ENCODE measurements around the gene ZNF219. TPM values are rescaled to one million over a fixed set of nuclear protein-coding genes. Genes with fewer than 3 reads are reported as not detected.
A peak's percentile ranks its signal among the peaks of the same experiment; 100 is the strongest.

The ZNF219 gene
- total and polyA plus RNA-seq, 2 of the 13 experiments (the other 11 are each of a cell fraction or from before 2014, with no cell fraction given), result 34.5 to 36.6 TPM

DNA sequence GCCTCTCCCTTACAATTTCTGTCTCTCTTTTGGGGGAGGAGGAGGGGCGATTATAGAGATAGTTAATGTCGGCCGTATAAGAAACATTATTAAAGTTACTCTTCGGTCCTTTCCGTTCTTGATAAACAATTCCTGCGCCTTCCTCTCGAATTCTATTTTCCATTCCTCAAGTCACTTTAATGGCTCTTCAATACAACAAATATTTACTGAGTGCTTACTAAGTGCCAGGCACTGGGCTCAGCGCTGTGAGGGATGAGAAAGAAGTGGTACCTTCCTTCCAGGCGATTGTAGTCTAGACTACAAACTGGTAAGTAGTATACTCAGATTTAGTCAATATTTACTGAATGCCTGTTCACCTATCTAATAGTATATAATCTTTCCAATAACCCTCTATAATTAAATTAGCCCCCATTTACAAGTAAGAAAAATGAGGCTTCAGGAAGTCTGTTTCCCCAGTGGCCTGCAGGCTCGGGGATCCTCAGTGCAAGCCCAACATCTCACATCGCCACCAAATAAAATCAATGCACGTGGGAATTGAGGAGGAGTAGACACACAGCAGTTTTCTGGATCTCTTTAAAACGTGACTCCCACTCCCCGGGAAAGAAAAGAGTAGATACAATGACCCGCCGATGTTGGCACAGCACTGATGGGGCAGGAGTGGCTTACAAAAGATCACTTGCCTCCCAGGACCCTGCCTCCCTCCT lies 589 bp upstream of the ZNF219 start (continued):
- TF ChIP-seq, protein P1, sequence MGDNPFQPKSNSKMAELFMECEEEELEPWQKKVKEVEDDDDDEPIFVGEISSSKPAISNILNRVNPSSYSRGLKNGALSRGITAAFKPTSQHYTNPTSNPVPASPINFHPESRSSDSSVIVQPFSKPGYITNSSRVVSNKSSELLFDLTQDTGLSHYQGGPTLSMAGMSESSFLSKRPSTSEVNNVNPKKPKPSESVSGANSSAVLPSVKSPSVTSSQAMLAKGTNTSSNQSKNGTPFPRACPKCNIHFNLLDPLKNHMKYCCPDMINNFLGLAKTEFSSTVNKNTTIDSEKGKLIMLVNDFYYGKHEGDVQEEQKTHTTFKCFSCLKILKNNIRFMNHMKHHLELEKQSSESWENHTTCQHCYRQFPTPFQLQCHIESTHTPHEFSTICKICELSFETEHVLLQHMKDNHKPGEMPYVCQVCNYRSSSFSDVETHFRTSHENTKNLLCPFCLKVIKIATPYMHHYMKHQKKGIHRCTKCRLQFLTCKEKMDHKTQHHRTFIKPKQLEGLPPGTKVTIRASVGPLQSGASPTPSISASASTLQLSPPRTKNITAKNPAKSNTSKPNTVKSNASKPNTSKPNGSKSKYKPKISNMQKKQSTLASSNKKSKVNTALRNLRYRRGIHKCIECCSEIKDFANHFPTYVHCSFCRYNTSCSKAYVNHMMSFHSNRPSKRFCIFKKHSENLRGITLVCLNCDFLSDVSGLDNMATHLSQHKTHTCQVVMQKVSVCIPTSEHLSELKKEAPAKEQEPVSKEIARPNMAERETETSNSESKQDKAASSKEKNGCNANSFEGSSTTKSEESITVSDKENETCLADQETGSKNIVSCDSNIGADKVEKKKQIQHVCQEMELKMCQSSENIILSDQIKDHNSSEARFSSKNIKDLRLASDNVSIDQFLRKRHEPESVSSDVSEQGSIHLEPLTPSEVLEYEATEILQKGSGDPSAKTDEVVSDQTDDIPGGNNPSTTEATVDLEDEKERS (CRISPR knock-in tag; IDR thresholded peaks at IDR 0.05), result peak; percentile 69; the same call in 1 of the 2 replicates
- no peak for TF ChIP-seq DNMT1 (CRISPR knock-in tag; IDR thresholded peaks at IDR 0.05)
- TF ChIP-seq ZNF598 (CRISPR knock-in tag; IDR thresholded peaks at IDR 0.05; ENCODE audit: borderline replicate concordance), result no peak
- TF ChIP-seq ZNF101 (CRISPR knock-in tag; IDR thresholded peaks at IDR 0.05; ENCODE audit: borderline replicate concordance, low read depth), result no peak
- TF ChIP-seq ZSCAN9 (CRISPR knock-in tag; IDR thresholded peaks at IDR 0.05; ENCODE audit: borderline replicate concordance), result 0 out of 2 replicates have a peak, but pooled peaks have one; percentile 0
- TF ChIP-seq, protein P2, sequence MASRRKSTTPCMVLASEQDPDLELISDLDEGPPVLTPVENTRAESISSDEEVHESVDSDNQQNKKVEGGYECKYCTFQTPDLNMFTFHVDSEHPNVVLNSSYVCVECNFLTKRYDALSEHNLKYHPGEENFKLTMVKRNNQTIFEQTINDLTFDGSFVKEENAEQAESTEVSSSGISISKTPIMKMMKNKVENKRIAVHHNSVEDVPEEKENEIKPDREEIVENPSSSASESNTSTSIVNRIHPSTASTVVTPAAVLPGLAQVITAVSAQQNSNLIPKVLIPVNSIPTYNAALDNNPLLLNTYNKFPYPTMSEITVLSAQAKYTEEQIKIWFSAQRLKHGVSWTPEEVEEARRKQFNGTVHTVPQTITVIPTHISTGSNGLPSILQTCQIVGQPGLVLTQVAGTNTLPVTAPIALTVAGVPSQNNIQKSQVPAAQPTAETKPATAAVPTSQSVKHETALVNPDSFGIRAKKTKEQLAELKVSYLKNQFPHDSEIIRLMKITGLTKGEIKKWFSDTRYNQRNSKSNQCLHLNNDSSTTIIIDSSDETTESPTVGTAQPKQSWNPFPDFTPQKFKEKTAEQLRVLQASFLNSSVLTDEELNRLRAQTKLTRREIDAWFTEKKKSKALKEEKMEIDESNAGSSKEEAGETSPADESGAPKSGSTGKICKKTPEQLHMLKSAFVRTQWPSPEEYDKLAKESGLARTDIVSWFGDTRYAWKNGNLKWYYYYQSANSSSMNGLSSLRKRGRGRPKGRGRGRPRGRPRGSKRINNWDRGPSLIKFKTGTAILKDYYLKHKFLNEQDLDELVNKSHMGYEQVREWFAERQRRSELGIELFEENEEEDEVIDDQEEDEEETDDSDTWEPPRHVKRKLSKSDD (CRISPR knock-in tag; IDR thresholded peaks at IDR 0.05; ENCODE audit: low read depth), result no peak
- TF ChIP-seq ZNF713 (CRISPR knock-in tag; IDR thresholded peaks at IDR 0.05), result no peak
- TF ChIP-seq, protein P3, sequence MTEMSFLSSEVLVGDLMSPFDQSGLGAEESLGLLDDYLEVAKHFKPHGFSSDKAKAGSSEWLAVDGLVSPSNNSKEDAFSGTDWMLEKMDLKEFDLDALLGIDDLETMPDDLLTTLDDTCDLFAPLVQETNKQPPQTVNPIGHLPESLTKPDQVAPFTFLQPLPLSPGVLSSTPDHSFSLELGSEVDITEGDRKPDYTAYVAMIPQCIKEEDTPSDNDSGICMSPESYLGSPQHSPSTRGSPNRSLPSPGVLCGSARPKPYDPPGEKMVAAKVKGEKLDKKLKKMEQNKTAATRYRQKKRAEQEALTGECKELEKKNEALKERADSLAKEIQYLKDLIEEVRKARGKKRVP (CRISPR knock-in tag; IDR thresholded peaks at IDR 0.05), result no peak
- TF ChIP-seq, protein P4, sequence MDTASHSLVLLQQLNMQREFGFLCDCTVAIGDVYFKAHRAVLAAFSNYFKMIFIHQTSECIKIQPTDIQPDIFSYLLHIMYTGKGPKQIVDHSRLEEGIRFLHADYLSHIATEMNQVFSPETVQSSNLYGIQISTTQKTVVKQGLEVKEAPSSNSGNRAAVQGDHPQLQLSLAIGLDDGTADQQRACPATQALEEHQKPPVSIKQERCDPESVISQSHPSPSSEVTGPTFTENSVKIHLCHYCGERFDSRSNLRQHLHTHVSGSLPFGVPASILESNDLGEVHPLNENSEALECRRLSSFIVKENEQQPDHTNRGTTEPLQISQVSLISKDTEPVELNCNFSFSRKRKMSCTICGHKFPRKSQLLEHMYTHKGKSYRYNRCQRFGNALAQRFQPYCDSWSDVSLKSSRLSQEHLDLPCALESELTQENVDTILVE (CRISPR knock-in tag; IDR thresholded peaks at IDR 0.05), result no peak
- TF ChIP-seq NCOA5 (CRISPR knock-in tag; IDR thresholded peaks at IDR 0.05), result no peak
- no peak for TF ChIP-seq ZNF564 (CRISPR knock-in tag; IDR thresholded peaks at IDR 0.05)
- TF ChIP-seq ZNF7 (CRISPR knock-in tag; IDR thresholded peaks at IDR 0.05), result no peak
- TF ChIP-seq, protein P5, sequence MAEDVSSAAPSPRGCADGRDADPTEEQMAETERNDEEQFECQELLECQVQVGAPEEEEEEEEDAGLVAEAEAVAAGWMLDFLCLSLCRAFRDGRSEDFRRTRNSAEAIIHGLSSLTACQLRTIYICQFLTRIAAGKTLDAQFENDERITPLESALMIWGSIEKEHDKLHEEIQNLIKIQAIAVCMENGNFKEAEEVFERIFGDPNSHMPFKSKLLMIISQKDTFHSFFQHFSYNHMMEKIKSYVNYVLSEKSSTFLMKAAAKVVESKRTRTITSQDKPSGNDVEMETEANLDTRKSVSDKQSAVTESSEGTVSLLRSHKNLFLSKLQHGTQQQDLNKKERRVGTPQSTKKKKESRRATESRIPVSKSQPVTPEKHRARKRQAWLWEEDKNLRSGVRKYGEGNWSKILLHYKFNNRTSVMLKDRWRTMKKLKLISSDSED (CRISPR knock-in tag; IDR thresholded peaks at IDR 0.05), result no peak
- no peak for TF ChIP-seq MTF2 (CRISPR knock-in tag; IDR thresholded peaks at IDR 0.05; ENCODE audit: borderline replicate concordance)
- TF ChIP-seq NFKB2 (CRISPR knock-in tag; IDR thresholded peaks at IDR 0.05; ENCODE audit: borderline replicate concordance), result no peak
- no peak for TF ChIP-seq ZFAT (CRISPR knock-in tag; conservative IDR thresholded peaks at IDR 0.05)
- TF ChIP-seq TGIF2 (CRISPR knock-in tag; IDR thresholded peaks at IDR 0.05), result no peak
- no peak for TF ChIP-seq ZFYVE20 (CRISPR knock-in tag; IDR thresholded peaks at IDR 0.05; ENCODE audit: borderline replicate concordance, low read depth)
- no peak for TF ChIP-seq ZNF367 (CRISPR knock-in tag; IDR thresholded peaks at IDR 0.05; ENCODE audit: borderline replicate concordance)
- TF ChIP-seq, protein P6, sequence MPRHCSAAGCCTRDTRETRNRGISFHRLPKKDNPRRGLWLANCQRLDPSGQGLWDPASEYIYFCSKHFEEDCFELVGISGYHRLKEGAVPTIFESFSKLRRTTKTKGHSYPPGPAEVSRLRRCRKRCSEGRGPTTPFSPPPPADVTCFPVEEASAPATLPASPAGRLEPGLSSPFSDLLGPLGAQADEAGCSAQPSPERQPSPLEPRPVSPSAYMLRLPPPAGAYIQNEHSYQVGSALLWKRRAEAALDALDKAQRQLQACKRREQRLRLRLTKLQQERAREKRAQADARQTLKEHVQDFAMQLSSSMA (CRISPR knock-in tag; IDR thresholded peaks at IDR 0.05), result no peak

Measured in HepG2 (cell line).